Ovary (tissue), 9 donors: ENCODE results near the gene KRTAP5-11. TPM values are rescaled to one million over a fixed set of nuclear protein-coding genes. Genes with fewer than 3 reads are reported as not detected.
"Not testable (repeated sequence)": the region's sequence is repeated elsewhere in the genome, so short reads cannot be mapped to it uniquely, and the experiment has no call there.

ENCODE experiments used
- DNase-seq, 5 donors: peaks; one replicate each; pipeline ENCODE4 v3.0.0-alpha.2; 2019 to 2020
- H3K27ac ChIP-seq, 2 donors: fragments of 200-600 bp; one replicate each; pipeline versions ENCODE4 v1.5.1 to v1.8.0; 2019 to 2022
- H3K27me3 ChIP-seq: fragments of 200-600 bp; one replicate; pipeline ENCODE4 v1.8.0; 2022
- H3K36me3 ChIP-seq: fragments of 200-600 bp; sonication (generic); one replicate; pipeline ENCODE4 v1.5.1; 2019
- H3K4me1 ChIP-seq: one replicate; pipeline ENCODE4 v1.8.1; 2013; ENCODE audit warnings: mild to moderate bottlenecking, moderate library complexity; ENCODE audit not compliant: insufficient read depth
- H3K4me3 ChIP-seq: fragments of 200-600 bp; sonication (generic); one replicate; pipeline ENCODE4 v1.5.1; 2017
- H3K9me3 ChIP-seq, 2 donors: fragments of 200-600 bp in 1 of 2; sonication (generic) in 1 of 2; one replicate each; pipeline versions ENCODE4 v1.5.1 to v1.8.1; 2013 to 2019; ENCODE audit warnings: mild to moderate bottlenecking in 1 of 2, moderate library complexity in 1 of 2
- EP300 ChIP-seq: sonication (generic); formaldehyde crosslinking; IDR thresholded peaks from one replicate; pipeline ENCODE4 v1.6.1; 2017; ENCODE audit warnings: antibody characterized with exemption
- POLR2A ChIP-seq: fragments of 450-650 bp; IDR thresholded peaks from one replicate; pipeline ENCODE4 v1.6.1; 2017; ENCODE audit warnings: antibody characterized with exemption, mild to moderate bottlenecking, moderate library complexity
- WGBS, 3 donors: extraction: QIAGEN DNeasy Blood & Tissue Kit in 1 of 3; methylation state at CpG; one replicate each; pipeline versions ENCODE4 v1.1.5 to v1.1.7; 2013 to 2017; 5-methylcytosine and 5-hydroxymethylcytosine counted together
- intact Hi-C, 4 donors: fragments of 100-400 bp; cut with DNase I; formaldehyde crosslinking; loops; one replicate each; pipeline versions ENCODE4 v1.11.0 to v1.15.1; 2022 to 2023
- polyA plus RNA-seq, 2 donors: library from polyadenylated mRNA; stranded (reverse); fragments of 200-250 nt in 1 of 2; fragments of 350-450 nt in 1 of 2; fragmentation: Illumina TruSeq in 1 of 2; extraction: RNeasy Lipid Tissue Mini Kit (QIAGEN cat#74804) in 1 of 2; gene quantifications; one replicate each; pipeline ENCODE4 v1.2.3, GENCODE V29; 2013 to 2014
- total RNA-seq, 7 donors: library from RNA; depleted of rRNA in 2 of 7; stranded (reverse); fragments of >200 nt in 2 of 7; fragmentation: NEBNext Ultra II Directional in 3 of 7; extraction: Animal tissue kit (Norgen Biotek cat#: 25700) in 3 of 7; gene quantifications; one replicate each; pipeline versions ENCODE4 v1.1.0 to v1.2.4, GENCODE V29; 2016 to 2023
- TF ChIP-seq, protein P1 (sequence below), 3 donors: fragments of 450-650 bp in 2 of 3; fragments of 200-600 bp in 1 of 3; IDR thresholded peaks; one replicate each; pipeline versions ENCODE4 v1.5.1 to v1.8.0; 2016 to 2022; ENCODE audit warnings: antibody characterized with exemption in 3 of 3, mild to moderate bottlenecking in 1 of 3
- donor health status: DM: no; HTN: no; CAD: no; lungs with moderate emphysema.
- donor health status: DM: no; HTN: no; CAD: no.
- donor health status: Bipolar disorder and iron deficiency.
- donor health status: DM: yes; HTN: yes; CAD: no.
- donor health status: DM: no; HTN: no; CAD: no.
- donor health status: DM: yes; HTN: yes; CAD: no.

The KRTAP5-11 gene
- total and polyA plus RNA-seq, 9 donors = not detected

DNA sequence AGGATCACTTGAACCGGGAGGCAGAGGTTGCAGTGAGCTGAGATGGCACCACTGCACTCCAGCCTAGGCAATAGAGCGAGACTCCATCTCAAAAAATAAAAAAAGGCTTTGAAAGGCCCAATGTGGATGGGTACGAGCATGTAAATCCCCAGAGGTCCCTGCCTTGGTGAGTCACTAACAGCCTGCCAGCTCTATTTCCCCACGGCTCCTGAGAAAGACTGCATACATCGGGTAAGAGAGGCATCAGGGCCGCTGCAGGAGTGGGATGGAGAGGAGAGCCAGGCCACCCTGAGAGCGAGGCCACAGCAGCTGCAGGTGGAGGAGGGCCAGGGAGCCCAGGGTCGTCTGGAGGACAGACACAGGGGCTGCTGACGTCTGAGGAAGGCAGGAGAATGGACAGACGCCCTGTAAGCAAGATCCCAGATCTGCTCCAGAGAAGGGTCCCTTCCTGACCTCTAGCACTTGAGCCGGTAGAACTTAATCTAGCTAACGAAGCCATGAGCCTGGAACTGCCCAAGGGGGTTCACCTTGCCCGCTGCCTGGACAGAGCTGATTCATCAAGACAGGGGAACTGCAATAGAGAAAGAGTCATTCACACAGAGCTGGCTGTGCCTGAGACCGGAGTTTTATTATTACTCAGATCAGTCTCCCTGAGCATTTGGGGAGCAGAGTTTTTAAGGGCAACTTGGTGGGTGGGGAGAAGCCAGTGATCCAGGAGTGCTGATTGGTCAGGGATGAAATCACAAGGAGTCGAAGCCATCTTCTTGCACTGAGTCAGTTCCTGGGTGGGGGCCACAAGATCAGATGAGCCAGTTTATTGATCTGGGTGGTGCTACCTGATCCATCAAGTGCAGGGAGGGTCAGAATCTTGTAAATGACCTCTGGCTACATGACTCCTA, 39.5 kb downstream of the KRTAP5-11 start:
- Histone ChIP-seq H3K27me3 (no peaks in the 10 kb centered on the region), H3K27ac (no peak overlapping the region), H3K9me3 (peaks cover 0 to 3% of the 10 kb centered on the region in 2 donors), H3K4me3 (no peak overlapping the region), H3K4me1 (no peaks in the 10 kb centered on the region), H3K36me3 (no peaks in the 10 kb centered on the region)
- intact Hi-C loops = no loop called here
- DNase-seq = no peak
- 63 to 67% (median 66%) methylated on average over 15 of the region's 15 CpGs for WGBS, 3 donors
- TF ChIP-seq, protein P1, sequence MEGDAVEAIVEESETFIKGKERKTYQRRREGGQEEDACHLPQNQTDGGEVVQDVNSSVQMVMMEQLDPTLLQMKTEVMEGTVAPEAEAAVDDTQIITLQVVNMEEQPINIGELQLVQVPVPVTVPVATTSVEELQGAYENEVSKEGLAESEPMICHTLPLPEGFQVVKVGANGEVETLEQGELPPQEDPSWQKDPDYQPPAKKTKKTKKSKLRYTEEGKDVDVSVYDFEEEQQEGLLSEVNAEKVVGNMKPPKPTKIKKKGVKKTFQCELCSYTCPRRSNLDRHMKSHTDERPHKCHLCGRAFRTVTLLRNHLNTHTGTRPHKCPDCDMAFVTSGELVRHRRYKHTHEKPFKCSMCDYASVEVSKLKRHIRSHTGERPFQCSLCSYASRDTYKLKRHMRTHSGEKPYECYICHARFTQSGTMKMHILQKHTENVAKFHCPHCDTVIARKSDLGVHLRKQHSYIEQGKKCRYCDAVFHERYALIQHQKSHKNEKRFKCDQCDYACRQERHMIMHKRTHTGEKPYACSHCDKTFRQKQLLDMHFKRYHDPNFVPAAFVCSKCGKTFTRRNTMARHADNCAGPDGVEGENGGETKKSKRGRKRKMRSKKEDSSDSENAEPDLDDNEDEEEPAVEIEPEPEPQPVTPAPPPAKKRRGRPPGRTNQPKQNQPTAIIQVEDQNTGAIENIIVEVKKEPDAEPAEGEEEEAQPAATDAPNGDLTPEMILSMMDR (IDR thresholded peaks at IDR 0.05) = no peak
- TF ChIP-seq EP300 = no peak
- no peak for TF ChIP-seq POLR2A

DNA sequence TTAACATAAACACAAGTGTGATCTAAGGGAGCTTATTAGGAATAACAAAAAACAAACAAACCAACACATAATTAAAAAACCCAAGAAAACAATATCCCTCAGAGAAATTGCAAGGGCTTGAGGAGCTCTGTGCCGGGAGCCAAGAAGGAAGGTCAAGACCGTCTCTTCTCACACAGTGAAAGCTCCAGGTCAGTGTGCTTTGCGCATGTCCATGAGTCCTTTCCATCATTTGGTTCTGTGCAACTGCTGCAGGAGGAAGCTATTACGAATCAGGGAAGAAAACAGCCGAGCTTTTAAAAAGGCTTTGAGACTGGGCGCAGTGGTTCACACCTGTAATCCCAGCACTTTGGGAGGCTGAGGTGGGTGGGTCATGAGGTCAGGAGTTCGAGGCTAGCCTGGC, 40.3 kb downstream of the KRTAP5-11 start:
- H3K27me3 ChIP-seq = no peaks in the 10 kb centered on the region
- no peak overlapping the region for H3K27ac ChIP-seq
- TF ChIP-seq POLR2A (no peak), EP300 (no peak)
- TF ChIP-seq, protein P1 (IDR thresholded peaks at IDR 0.05) = no peak
- H3K9me3 ChIP-seq = peaks cover 0 to 3% of the 10 kb centered on the region in 2 donors
- 76 to 87% (median 82%) methylated on average over 7 of the region's 7 CpGs for WGBS, 3 donors
- no peaks in the 10 kb centered on the region for H3K4me1 ChIP-seq
- no peaks in the 10 kb centered on the region for H3K36me3 ChIP-seq
- intact Hi-C loops = no loop called here
- DNase-seq = no peak
- no peak overlapping the region for H3K4me3 ChIP-seq

DNA sequence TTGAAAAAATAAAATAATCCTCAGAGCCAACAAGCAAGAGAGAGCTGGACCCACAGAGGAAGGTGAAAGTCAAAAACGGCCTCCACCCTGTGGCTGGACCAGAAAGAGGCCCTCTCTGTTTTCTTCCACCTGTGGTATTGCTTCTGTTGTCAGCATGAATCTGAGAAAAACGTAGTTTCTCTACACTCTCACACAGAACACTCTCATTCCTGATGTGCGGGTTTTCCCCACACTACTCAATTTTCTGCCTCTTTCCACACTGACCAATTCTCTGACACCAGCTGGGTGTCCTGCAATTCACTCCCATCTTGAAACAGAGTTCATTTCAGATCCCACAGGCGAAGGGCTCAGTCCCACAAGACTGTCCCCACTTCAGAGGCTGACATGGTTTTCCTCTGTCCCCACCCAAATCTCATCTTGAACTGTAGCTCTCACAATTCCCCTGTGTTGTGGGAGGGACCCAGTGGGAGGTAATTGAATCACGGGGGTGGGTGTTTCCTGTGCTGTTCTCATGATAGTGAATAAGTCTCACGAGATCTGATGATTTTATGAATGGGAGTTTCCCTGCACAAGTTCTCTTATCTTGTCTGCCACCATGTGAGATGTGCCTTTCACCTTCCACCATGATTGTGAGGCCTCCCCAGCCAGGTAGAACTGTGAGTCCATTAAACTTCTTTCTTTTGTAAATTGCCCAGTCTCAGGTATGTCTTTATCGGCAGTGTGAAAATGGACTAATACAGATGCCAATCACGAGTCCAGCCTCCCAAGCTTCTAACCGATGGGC, 42.0 kb downstream of the KRTAP5-11 start:
- H3K4me1 ChIP-seq, intact Hi-C loops, H3K36me3 ChIP-seq, H3K9me3 ChIP-seq, H3K27ac ChIP-seq, DNase-seq, H3K27me3 ChIP-seq, H3K4me3 ChIP-seq: not testable (repeated sequence)
- WGBS, 3 donors = 87 to 91% (median 87%) methylated on average over 9 of the region's 9 CpGs

DNA sequence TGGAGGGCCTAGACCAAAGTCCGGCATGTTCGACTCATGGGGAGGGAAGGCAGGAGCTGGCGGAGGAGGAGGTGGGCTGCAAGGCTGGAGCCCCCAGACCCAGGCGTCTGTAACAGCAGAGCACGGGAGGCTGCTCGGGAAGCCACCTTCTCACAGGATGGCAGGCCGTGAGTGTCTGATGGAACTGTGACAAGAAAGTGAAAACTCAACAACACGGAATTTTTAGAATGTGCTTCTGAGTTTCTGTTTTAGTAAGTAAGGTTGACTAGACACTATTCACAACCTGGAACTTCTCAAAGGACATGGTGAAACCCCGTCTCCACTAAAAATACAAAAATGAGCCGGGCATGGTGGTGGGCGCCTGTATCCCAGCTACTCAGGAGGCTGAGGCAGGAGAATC, 42.7 kb downstream of the KRTAP5-11 start:
- H3K27ac ChIP-seq, H3K9me3 ChIP-seq, H3K4me1 ChIP-seq, H3K27me3 ChIP-seq, DNase-seq, H3K4me3 ChIP-seq, H3K36me3 ChIP-seq, intact Hi-C loops: not testable (repeated sequence)
- WGBS, 3 donors = 94 to 96% (median 95%) methylated on average over 11 of the region's 11 CpGs

DNA sequence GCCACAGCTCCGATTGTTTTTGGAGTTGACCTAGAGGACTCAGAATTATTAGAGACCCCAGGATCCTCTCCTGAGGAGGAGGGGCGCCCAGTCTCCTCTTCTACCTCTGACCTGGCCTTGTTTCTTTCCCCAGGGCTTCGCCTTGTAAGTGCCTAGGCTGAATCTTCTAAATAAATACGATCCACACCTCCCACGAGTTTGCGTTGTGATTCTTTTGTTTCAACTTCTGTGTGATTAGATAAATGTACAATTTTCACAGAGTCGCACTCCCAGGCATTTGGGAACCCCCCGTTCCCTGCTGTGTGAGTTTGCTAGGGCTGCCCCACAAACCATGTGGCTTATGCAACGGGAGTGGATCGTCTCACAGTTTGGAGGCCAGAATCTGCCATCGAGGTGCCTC, 43.7 kb downstream of the KRTAP5-11 start:
- WGBS, 3 donors = 43 to 54% (median 45%) methylated on average over 11 of the region's 11 CpGs
- no peak for TF ChIP-seq POLR2A
- TF ChIP-seq, protein P1 (IDR thresholded peaks at IDR 0.05) = no peak
- no peak for TF ChIP-seq EP300
- H3K9me3 ChIP-seq = no peaks in the 10 kb centered on the region
- no peaks in the 10 kb centered on the region for H3K27me3 ChIP-seq
- H3K4me1 ChIP-seq = no peaks in the 10 kb centered on the region
- intact Hi-C loops = no loop called here
- H3K36me3 ChIP-seq = no peaks in the 10 kb centered on the region
- DNase-seq = no peak
- H3K4me3 ChIP-seq = no peak overlapping the region
- no peak overlapping the region for H3K27ac ChIP-seq
